HepG2 (cell line): ENCODE results near the gene CERS1. TPM values are rescaled to one million over a fixed set of nuclear protein-coding genes. Genes with fewer than 3 reads are reported as not detected.

Source experiments
- NBN ChIP-seq: fragments of 450-650 bp; conservative IDR thresholded peaks from 2 replicates; pipeline ENCODE4 v1.6.1; 2017
- NFYC ChIP-seq: IDR thresholded peaks from 2 replicates; pipeline ENCODE4 v1.6.1; 2016; ENCODE audit warnings: missing genetic modification reagents, missing compliant biosample characterization
- RBM39 ChIP-seq: fragments of 200-400 bp; formaldehyde crosslinking; IDR thresholded peaks from one replicate; pipeline ENCODE4 v1.6.1; 2018; ENCODE audit warnings: antibody characterized with exemption, mild to moderate bottlenecking, low read depth, low read length; ENCODE audit not compliant: poor library complexity, severe bottlenecking
- SMAD1 ChIP-seq: sonication (generic); formaldehyde crosslinking; IDR thresholded peaks from 2 replicates; pipeline ENCODE4 v1.4.0; 2020; ENCODE audit warnings: missing genetic modification reagents, low read depth, mild to moderate bottlenecking, borderline replicate concordance
- SRF ChIP-seq: IDR thresholded peaks from 2 replicates; pipeline ENCODE4 v1.6.1; 2011; ENCODE audit warnings: mild to moderate bottlenecking, low read depth, low read length, moderate library complexity
- ZNF629 ChIP-seq: sonication (generic); formaldehyde crosslinking; conservative IDR thresholded peaks from 2 replicates; pipeline ENCODE4 v1.5.0; 2020; ENCODE audit warnings: missing genetic modification reagents
- ZNF709 ChIP-seq: sonication (generic); formaldehyde crosslinking; IDR thresholded peaks from 2 replicates; pipeline ENCODE4 v1.5.0; 2020; ENCODE audit warnings: mild to moderate bottlenecking, missing genetic modification reagents
- polyA plus RNA-seq, 8 experiments: library from polyadenylated mRNA; depleted of rRNA in 3 of 8; stranded (reverse) in 7 of 8; unstranded in 1 of 8; fragments of >200 nt; fragmentation: Illumina TruSeq in 4 of 8; extraction: Trizol in 4 of 8; gene quantifications; 2 replicates each; pipeline versions ENCODE4 v1.2.1 to v1.2.3, GENCODE V29; 2011 to 2016; ENCODE audit warnings: low read depth in 4 of 8, missing spikeins in 1 of 8, mixed read lengths in 1 of 8; ENCODE audit not compliant: insufficient read depth in 1 of 8
- total RNA-seq, 5 experiments: library from RNA; depleted of rRNA; stranded (reverse); fragments of >200 nt; fragmentation: Illumina TruSeq; extraction: Trizol; gene quantifications; 2 replicates each; pipeline ENCODE4 v1.2.3, GENCODE V29; 2016; ENCODE audit warnings: low read depth in 1 of 5
- TF ChIP-seq, protein P1 (sequence below): sonication (generic); formaldehyde crosslinking; conservative IDR thresholded peaks from 2 replicates; pipeline ENCODE4 v1.8.0; 2022; ENCODE audit warnings: missing genetic modification reagents
- TF ChIP-seq, protein P2 (sequence below): sonication (generic); formaldehyde crosslinking; IDR thresholded peaks from 2 replicates; pipeline ENCODE4 v1.5.0; 2020; ENCODE audit warnings: mild to moderate bottlenecking, missing genetic modification reagents
- TF ChIP-seq, protein P3 (sequence below): IDR thresholded peaks from 2 replicates; pipeline ENCODE4 v1.6.1; 2018; ENCODE audit warnings: missing genetic modification reagents
- TF ChIP-seq, protein P4 (sequence below): sonication (generic); formaldehyde crosslinking; IDR thresholded peaks from 2 replicates; pipeline ENCODE4 v1.4.0; 2020; ENCODE audit warnings: missing genetic modification reagents, mild to moderate bottlenecking, borderline replicate concordance
- TF ChIP-seq, protein P5 (sequence below): sonication (generic); formaldehyde crosslinking; IDR thresholded peaks from 2 replicates; pipeline ENCODE4 v1.4.0; 2020; ENCODE audit warnings: missing genetic modification reagents
- TF ChIP-seq, protein P6 (sequence below): IDR thresholded peaks from 2 replicates; pipeline ENCODE4 v1.6.1; 2018; ENCODE audit warnings: missing genetic modification reagents, mild to moderate bottlenecking, missing compliant biosample characterization
- TF ChIP-seq, protein P7 (sequence below): sonication (generic); formaldehyde crosslinking; IDR thresholded peaks from 2 replicates; pipeline ENCODE4 v1.4.0; 2020; ENCODE audit warnings: missing genetic modification reagents, low read depth, mild to moderate bottlenecking, borderline replicate concordance
- TF ChIP-seq, protein P8 (sequence below): sonication (generic); formaldehyde crosslinking; IDR thresholded peaks from 2 replicates; pipeline ENCODE4 v1.8.0; 2022; ENCODE audit warnings: low read depth, missing genetic modification reagents

CERS1 gene
- total and polyA plus RNA-seq, 2 of the 13 experiments (the other 11 are each of a cell fraction or from before 2014, with no cell fraction given): 4.6 to 9.8 TPM

DNA sequence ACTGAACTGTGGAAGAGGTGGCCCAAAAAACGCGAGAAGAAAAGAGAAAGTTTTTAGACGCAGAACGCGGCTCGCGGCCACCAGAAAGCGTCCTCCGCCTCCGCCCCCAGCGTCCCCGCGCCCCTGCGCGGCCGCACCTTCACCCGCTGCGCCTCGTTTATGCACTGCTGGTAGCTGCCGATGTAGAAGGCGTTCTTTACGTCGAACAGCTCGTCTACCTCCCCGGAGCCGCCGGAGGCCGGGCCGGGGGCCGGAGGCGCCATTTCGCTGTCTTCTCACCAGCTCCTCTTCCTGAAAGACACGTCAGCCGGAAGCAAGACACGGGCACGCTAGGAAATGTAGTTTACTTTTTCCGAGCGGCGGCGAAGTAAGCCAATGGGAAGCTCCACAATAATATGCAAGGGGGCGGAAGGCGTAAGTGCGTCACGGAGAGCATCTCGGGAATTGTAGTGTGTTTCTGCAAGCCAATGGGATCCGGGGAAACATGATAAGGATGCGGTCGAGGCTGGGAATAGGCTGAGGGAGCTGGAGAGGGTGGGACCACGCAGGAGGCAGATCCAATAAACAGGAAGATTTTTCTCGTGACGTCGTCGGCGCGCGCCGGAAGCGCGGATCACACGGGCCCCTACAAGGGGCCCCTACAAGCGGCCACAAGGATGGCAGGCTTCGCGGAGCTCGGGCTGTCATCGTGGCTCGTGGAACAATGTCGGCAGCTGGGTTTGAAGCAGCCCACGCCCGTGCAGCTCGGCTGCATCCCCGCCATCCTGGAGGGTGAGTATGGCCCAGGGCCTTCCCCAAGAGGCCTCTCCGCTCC, 23.3 kb upstream of the CERS1 start, which contains the start of the genes COPE and DDX49 (continued):
- TF ChIP-seq, protein P1, sequence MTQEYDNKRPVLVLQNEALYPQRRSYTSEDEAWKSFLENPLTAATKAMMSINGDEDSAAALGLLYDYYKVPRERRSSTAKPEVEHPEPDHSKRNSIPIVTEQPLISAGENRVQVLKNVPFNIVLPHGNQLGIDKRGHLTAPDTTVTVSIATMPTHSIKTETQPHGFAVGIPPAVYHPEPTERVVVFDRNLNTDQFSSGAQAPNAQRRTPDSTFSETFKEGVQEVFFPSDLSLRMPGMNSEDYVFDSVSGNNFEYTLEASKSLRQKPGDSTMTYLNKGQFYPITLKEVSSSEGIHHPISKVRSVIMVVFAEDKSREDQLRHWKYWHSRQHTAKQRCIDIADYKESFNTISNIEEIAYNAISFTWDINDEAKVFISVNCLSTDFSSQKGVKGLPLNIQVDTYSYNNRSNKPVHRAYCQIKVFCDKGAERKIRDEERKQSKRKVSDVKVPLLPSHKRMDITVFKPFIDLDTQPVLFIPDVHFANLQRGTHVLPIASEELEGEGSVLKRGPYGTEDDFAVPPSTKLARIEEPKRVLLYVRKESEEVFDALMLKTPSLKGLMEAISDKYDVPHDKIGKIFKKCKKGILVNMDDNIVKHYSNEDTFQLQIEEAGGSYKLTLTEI (CRISPR knock-in tag): no peak
- TF ChIP-seq SMAD1 (CRISPR knock-in tag) (no peak), NFYC (CRISPR knock-in tag) (peak; percentile 98), SRF (no peak; the same call in 1 of the 2 replicates), RBM39 (peak; percentile 28), ZNF709 (CRISPR knock-in tag) (no peak), NBN (no peak), ZNF629 (CRISPR knock-in tag) (no peak)
- TF ChIP-seq, protein P2, sequence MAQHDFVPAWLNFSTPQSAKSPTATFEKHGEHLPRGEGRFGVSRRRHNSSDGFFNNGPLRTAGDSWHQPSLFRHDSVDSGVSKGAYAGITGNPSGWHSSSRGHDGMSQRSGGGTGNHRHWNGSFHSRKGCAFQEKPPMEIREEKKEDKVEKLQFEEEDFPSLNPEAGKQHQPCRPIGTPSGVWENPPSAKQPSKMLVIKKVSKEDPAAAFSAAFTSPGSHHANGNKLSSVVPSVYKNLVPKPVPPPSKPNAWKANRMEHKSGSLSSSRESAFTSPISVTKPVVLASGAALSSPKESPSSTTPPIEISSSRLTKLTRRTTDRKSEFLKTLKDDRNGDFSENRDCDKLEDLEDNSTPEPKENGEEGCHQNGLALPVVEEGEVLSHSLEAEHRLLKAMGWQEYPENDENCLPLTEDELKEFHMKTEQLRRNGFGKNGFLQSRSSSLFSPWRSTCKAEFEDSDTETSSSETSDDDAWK (CRISPR knock-in tag): no peak
- TF ChIP-seq, protein P3, sequence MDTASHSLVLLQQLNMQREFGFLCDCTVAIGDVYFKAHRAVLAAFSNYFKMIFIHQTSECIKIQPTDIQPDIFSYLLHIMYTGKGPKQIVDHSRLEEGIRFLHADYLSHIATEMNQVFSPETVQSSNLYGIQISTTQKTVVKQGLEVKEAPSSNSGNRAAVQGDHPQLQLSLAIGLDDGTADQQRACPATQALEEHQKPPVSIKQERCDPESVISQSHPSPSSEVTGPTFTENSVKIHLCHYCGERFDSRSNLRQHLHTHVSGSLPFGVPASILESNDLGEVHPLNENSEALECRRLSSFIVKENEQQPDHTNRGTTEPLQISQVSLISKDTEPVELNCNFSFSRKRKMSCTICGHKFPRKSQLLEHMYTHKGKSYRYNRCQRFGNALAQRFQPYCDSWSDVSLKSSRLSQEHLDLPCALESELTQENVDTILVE (CRISPR knock-in tag): peak; percentile 45
- TF ChIP-seq, protein P4, sequence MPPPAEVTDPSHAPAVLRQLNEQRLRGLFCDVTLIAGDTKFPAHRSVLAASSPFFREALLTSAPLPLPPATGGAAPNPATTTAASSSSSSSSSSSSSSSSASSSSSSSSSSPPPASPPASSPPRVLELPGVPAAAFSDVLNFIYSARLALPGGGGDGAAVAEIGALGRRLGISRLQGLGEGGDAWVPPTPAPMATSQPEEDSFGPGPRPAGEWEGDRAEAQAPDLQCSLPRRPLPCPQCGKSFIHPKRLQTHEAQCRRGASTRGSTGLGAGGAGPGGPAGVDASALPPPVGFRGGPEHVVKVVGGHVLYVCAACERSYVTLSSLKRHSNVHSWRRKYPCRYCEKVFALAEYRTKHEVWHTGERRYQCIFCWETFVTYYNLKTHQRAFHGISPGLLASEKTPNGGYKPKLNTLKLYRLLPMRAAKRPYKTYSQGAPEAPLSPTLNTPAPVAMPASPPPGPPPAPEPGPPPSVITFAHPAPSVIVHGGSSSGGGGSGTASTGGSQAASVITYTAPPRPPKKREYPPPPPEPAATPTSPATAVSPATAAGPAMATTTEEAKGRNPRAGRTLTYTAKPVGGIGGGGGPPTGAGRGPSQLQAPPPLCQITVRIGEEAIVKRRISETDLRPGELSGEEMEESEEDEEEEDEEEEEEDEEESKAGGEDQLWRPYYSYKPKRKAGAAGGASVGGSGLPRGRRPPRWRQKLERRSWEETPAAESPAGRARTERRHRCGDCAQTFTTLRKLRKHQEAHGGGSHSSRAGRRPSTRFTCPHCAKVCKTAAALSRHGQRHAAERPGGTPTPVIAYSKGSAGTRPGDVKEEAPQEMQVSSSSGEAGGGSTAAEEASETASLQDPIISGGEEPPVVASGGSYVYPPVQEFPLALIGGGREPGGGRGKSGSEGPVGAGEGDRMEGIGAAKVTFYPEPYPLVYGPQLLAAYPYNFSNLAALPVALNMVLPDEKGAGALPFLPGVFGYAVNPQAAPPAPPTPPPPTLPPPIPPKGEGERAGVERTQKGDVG (CRISPR knock-in tag): 0 out of 2 replicates have a peak, but pooled peaks have one; percentile 19
- TF ChIP-seq, protein P5, sequence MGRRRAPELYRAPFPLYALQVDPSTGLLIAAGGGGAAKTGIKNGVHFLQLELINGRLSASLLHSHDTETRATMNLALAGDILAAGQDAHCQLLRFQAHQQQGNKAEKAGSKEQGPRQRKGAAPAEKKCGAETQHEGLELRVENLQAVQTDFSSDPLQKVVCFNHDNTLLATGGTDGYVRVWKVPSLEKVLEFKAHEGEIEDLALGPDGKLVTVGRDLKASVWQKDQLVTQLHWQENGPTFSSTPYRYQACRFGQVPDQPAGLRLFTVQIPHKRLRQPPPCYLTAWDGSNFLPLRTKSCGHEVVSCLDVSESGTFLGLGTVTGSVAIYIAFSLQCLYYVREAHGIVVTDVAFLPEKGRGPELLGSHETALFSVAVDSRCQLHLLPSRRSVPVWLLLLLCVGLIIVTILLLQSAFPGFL: no peak
- TF ChIP-seq, protein P6, sequence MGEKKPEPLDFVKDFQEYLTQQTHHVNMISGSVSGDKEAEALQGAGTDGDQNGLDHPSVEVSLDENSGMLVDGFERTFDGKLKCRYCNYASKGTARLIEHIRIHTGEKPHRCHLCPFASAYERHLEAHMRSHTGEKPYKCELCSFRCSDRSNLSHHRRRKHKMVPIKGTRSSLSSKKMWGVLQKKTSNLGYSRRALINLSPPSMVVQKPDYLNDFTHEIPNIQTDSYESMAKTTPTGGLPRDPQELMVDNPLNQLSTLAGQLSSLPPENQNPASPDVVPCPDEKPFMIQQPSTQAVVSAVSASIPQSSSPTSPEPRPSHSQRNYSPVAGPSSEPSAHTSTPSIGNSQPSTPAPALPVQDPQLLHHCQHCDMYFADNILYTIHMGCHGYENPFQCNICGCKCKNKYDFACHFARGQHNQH: no peak; the same call in 1 of the 2 replicates
- TF ChIP-seq, protein P7, sequence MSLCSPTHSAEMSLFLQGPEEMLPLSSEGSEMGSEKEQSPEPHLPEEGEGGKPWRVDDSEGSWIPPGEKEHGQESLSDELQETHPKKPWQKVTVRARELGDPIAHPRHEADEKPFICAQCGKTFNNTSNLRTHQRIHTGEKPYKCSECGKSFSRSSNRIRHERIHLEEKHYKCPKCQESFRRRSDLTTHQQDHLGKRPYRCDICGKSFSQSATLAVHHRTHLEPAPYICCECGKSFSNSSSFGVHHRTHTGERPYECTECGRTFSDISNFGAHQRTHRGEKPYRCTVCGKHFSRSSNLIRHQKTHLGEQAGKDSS (CRISPR knock-in tag): no peak
- TF ChIP-seq, protein P8, sequence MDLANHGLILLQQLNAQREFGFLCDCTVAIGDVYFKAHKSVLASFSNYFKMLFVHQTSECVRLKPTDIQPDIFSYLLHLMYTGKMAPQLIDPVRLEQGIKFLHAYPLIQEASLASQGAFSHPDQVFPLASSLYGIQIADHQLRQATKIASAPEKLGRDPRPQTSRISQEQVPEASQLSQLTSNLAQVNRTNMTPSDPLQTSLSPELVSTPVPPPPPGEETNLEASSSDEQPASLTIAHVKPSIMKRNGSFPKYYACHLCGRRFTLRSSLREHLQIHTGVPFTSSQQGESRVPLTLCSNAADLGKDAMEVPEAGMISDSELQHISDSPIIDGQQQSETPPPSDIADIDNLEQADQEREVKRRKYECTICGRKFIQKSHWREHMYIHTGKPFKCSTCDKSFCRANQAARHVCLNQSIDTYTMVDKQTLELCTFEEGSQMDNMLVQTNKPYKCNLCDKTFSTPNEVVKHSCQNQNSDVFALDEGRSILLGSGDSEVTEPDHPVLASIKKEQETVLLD (CRISPR knock-in tag): no peak
